ENCODE results near the gene IARS1.

GRCh38 chr9:92290785-92291429 is 2.6 kb downstream of the IARS1 start:
- TF ChIP-seq, protein P1, sequence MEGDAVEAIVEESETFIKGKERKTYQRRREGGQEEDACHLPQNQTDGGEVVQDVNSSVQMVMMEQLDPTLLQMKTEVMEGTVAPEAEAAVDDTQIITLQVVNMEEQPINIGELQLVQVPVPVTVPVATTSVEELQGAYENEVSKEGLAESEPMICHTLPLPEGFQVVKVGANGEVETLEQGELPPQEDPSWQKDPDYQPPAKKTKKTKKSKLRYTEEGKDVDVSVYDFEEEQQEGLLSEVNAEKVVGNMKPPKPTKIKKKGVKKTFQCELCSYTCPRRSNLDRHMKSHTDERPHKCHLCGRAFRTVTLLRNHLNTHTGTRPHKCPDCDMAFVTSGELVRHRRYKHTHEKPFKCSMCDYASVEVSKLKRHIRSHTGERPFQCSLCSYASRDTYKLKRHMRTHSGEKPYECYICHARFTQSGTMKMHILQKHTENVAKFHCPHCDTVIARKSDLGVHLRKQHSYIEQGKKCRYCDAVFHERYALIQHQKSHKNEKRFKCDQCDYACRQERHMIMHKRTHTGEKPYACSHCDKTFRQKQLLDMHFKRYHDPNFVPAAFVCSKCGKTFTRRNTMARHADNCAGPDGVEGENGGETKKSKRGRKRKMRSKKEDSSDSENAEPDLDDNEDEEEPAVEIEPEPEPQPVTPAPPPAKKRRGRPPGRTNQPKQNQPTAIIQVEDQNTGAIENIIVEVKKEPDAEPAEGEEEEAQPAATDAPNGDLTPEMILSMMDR (IDR thresholded peaks at IDR 0.05) = no peak
- TF ChIP-seq POLR2A (IDR thresholded peaks at IDR 0.05) = no peak
